ENCODE data around the gene CGREF1.
"Not testable (repeated sequence)": the region's sequence is repeated elsewhere in the genome, so short reads cannot be mapped to it uniquely, and the experiment has no call there.

CGREF1 gene

DNA sequence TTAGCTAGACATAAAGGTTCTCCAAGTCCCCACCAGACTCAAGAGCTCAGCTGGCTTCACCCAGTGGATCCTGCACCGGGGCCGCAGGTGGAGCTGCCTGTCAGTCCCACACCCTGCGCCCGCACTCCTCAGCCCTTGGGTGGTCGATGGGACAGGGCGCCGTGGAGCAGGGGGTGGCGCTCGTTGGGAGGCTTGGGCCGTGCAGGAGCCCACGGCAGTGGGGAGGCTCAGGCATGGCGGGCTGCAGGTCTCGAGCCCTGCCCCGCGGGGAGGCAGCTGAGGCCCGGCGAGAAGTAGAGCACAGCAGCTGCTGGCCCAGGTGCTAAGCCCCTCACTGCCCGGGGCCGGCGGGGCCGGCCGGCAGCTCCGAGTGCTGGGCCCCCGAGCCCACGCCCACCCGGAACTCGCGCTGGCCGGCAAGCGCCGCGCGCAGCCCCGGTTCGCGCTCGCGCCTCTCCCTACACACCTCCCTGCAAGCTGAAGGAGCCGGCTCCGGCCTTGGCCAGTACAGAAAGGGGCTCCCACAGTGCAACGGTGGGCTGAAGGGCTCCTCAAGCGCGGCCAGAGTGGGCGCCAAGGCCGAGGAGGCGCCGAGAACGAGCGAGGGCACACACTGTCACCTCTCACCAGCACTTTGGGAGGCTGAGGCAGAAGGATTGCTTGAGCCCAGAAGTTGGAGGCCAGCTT lies 7.4 kb downstream of the CGREF1 start:
- not testable (repeated sequence) for DNase-seq (ENCODE audit: low spot score)

DNA sequence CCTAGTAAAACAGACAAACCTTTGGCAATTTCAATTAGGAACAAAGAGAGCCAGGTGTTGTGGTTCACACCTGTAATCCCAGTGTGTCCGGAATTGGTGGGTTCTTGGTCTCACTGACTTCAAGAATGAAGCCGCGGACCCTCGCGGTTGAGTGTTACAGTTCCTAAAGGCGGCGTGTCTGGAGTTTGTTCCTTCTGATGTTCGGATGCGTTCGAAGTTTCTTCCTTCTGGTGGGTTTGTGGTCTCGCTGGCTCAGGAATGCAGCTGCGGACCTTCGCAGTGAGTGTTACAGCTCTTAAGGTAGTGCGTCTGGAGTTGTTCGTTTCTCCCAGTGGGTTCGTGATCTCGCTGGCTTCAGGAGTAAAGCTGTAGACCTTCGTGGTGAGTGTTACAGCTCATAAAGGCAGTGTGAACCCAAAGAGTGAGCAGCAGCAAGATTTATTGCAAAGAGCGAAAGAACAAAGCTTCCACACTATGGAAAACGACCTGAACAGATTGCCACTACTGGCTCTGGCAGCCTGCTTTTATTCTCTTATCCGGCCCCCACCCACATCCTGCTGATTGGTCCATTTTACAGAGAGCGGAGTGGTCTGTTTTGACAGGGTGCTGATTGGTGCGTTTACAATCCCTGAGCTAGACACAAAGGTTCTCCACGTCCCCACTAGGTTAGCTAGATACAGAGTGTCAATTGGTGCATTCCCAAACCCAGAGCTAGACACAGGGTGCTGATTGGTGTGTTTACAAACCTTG lies 8.2 kb downstream of the CGREF1 start:
- not testable (repeated sequence) for DNase-seq (ENCODE audit: low spot score)

DNA sequence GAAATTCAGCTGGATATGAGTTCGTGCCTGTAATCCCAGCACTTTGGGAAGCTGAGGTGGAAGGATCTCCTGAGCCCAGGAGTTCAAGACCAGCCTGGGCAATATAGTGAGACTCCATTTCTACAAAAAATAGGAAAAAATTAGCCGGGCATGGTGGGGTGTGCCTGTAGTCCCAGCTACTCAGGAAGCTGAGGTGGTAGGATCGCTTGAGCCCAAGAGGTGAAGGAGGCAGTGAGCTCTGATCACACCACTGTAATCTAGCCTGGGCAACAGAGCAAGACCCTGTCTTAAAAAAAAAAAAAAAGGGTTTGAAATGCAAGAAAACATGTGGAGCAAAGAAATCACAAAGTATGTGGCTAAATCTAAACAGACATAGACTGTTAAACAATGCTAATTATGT lies 9.8 kb downstream of the CGREF1 start:
- DNase-seq (ENCODE audit: low spot score), result no peak

DNA sequence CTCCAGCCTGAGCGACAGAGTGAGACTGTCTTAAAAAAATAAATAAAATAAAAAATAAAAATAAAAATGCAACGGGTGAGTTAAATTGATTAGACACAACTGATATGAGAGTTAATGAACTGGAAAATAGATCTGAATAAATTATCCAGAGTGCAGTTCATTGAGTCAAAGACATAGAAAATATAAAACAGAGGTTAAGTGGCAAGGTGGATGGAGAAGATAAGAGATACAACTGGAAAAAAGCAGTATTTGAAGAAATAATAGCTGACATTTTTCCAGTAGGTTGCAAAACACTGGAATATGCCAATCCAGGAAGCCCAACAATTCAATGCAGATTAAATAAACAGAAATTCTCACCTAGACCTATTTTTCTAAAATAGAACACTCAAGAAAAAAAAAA lies 10.7 kb downstream of the CGREF1 start:
- DNase-seq (ENCODE audit: low spot score), result no peak

DNA sequence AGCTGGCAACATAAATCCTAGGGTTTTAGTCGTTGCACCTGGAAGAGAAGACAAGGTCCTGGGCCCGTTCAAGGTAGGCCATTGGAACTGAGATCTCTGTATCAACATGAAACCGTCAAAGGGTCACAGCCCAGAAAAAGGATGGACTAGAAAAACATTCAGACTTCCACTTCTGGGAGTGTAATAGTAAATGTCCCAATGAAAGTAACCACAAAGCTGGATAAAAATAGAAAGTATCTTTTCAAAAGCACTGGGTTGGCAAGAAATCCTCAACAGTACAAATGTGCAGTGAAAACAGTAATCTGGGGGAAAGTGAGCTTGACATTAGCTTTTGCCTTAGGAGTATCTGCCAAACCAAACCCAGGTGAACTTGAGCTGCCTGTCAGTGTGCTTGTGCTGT lies 12.9 kb downstream of the CGREF1 start:
- no peak for DNase-seq (ENCODE audit: low spot score)

DNA sequence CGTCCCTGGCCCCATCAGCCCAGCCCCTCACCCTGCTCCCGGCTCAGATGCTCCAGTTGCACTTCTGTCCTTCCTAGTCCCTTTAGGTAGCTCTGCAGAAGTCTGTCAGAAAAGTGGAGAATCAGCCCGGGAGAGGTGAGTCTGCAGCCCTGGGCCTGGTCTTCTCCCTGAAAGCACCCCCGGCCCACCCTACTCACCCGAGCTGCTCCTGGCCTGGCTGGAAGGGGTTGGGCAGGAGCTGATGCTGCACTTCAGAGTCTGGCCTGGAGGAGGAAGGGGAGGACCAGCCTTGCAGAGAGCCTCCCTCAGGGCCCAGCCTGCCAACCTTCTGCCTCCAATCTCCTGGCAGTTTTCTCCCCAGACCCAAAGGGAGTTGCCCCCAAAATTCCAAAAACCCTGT lies 16.6 kb downstream of the CGREF1 start:
- no peak for DNase-seq (ENCODE audit: low spot score)

DNA sequence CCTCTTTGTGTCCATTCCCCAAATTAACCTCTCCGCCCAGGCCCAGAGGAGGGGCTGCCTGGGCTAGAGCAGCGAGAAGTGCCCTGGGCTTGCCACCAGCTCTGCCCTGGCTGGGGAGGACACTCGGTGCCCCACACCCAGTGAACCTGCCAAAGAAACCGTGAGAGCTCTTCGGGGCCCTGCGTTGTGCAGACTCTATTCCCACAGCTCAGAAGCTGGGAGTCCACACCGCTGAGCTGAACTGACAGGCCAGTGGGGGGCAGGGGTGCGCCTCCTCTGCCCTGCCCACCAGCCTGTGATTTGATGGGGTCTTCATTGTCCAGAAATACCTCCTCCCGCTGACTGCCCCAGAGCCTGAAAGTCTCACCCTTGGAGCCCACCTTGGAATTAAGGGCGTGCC lies 18.9 kb downstream of the CGREF1 start:
- DNase-seq (ENCODE audit: low spot score), result no peak

DNA sequence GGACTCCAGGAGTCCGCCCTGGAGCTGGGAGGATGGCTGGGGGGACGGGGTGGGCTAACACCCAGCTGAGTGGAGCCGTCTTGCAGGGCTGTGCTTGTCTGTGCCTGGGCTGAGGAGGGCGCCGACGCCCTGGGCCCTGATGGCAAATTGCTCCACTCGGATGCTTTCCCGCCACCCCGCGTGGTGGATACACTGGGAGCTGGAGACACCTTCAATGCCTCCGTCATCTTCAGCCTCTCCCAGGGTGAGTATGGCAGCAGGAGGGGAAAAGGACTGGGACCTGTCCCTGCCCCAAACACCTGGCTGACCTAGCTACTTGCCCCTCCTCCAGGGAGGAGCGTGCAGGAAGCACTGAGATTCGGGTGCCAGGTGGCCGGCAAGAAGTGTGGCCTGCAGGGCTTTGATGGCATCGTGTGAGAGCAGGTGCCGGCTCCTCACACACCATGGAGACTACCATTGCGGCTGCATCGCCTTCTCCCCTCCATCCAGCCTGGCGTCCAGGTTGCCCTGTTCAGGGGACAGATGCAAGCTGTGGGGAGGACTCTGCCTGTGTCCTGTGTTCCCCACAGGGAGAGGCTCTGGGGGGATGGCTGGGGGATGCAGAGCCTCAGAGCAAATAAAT lies 19.5 kb downstream of the CGREF1 start:
- no peak for DNase-seq (ENCODE audit: low spot score)

DNA sequence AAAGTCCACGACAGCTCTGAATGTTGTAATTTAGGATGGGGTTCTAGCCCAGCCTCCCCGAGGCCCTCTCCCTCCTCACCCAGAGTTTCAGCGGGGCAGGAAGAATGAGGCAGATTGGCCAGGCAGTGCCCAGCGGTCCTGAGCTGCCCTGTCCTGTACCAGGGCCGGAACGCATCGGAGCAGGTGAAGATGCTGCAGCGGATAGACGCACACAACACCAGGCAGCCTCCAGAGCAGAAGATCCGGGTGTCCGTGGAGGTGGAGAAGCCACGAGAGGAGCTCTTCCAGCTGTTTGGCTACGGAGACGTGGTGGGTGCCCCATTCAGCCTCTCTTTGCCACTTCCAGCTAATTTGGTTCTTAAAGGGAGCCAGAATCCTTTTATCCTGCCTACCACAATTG lies 21.6 kb downstream of the CGREF1 start:
- no peak for DNase-seq (ENCODE audit: low spot score)

DNA sequence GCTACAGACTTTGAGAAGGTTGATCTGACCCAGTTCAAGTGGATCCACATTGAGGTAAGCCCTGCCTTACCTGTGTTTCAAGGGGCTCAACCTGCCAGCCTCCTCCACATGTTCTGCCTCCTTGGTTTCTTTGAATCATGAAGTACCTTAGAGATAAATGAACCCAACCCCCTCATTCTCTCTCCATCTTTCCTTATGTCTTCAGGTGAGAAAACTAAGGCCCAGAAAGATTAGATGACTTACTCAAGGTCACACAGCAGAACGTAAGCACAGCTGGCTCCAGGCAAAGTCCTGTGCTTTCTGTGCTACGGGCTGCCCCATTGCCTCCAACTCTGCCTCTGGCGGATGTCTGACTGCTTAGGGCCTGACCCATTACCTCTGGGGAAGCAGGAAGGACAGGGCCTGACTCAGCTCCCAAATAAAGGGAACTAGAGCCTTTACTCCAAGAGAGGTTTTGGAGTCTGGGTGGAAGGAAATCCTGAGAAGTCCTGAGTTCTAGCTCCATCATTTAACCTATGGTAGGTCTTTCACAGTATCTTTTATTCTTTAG lies 22.1 kb downstream of the CGREF1 start:
- DNase-seq (ENCODE audit: low spot score), result no peak

DNA sequence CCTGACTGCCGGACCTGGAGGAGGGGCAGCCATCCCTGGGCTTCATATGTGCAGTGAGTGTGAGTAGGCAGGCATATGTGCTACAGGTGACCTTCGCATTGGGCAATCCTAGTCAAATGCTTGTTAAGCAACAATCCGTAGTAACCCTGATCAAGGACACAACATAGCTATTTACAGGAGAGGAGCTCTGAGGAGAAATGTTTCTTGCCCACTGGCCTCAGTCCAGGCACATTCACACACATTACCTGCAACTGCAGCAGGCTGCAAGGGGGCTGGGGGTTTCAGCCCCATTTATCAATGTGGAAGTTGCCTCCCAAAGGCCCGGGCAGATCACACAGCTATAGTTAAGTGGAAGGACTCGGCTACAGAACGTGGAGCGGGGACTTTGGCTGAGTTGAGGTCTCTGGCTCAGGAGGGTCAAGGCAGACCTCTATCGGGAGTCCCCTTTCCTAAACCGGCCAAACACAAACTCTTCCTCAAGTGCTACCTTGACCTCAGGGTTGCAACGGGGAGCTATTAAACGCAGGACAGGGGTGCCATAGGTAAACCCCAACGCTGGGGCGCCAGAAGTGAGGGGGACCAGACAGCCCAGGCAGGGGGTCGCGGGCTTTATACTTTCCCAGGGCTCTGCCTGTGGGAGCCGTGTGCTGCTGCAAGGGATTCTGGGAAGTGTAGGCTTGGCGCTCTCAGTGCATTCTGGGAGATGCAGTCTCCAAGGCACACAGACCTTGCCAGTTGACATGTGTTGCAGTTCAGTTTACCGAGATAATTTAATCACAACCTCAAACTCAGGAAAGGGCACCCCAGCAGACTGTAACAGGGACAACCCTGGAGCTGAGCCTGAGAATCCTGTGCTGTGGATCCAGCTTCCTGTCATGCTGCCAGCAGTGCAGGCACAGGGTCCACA lies 22.9 kb downstream of the CGREF1 start:
- peak; percentile 75 for DNase-seq (ENCODE audit: low spot score)

DNA sequence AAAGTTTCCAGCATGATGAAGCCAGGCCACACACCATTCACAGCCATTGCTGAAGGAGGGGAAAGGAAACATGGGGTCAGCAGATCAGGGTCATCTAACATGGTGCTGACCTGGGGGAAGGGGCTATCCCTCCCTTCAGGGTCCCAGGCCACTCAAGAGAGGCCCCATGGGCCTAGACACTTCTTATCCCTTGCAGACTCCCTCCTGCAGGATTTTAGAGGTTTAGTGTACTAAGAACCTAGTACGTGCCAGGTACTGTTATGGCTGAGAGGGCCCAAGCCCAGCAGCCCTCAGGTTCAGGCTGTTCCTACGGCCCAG lies 23.5 kb downstream of the CGREF1 start:
- no peak for DNase-seq (ENCODE audit: low spot score)

DNA sequence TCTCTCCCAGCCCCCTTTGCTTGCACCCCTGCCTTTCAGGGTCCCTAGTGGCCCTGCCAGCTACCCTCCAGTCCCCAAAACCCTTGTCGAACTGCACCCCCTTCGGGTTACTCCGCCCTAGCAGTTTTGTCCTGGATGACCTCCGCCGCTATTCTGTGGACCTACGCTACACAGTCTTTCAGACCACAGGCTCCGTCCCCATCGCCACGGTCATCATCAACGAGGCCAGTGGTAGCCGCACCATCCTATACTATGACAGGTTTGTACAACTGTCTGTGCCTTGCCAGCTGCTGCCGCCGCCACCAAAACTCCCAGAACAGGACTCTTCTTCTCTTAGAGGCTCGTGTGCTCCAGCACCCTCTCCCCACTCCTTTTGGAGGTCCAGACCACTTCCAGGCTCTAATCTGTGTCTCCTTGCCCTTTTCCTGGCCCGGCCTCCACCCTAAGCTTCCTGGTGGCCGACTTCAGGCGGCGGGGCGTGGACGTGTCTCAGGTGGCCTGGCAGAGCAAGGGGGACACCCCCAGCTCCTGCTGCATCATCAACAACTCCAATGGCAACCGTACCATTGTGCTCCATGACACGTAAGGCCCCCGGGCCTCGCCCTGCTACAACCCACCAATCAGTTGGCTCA lies 24.5 kb downstream of the CGREF1 start:
- DNase-seq (ENCODE audit: low spot score), result no peak

DNA sequence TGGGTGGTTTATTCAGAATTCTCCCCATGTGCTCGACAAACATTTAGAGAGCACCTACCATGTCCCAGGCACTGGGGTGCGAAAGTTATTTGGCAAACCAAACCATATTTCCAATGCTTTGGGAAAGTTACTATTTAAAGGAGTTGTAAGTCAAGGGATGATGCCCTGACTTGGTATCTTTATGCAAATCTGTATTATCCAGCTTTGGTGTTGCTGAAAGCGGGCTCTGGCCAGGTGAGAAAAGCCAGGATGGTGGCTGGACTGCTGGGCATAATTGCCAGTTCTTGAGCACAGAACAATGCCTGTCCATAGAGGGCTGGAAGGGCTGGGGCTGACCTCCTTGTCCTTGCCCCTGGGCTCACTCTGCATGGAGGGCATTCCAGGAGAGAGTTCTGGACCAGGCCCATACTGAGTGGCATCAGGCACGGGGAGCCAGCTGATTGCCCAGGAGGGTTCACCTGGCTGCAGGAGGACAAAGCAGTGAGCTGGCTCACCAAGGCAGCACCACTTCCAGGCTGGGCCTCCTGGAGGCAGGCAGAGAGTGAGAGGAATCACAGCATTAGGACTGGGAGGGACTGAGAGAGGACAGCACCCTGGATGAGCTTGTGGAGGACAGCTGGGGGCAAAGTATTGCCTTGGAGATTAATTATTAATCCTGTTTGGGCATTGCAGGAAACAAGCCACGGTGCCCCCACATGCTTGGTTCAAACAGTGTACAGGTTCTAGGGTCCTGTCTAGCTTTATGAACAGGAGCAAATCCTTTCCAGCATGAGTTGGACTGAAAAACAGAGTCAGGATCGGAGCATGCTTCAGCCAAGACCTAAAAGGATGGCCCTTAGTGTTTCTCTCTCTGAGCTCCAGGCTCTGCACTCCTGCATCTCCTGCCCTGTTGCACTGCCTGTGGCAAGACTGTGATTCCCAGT lies 25.2 kb downstream of the CGREF1 start:
- no peak for DNase-seq (ENCODE audit: low spot score)

DNA sequence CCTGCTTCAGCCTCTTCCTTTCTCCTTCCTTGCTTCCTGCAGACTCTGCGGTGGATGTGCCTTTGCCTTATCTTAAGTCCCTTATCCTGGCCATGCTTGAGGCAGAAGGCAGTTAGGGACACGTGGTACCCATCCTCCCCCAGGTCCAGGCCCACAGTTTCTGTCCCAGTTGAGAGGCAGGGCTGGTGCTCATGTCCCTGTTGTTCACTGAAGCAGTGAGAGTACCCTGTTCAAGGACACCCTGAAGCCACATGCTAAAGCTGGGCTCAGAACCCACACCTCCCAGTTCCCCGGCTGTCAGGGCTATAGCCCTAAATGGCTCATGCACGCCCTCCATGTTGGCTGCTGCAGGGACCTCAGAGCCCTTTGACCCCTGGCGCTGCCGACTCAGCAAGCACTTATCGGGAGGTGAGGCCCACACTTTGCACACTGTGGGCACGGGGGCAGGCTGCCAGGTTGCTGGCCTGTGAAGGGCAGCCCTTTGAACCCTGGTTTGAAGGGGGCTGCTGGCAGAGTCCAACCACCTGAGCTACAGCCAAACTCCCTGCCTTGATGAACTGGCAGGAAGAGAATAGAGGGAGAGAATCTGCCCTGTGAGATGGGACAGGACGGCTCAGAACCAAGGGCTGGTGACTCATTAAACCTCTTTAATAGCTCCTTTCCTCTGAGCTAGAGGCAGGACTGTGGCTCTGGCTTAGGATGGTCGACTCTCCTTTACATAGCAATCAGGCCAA lies 26.1 kb downstream of the CGREF1 start:
- no peak for DNase-seq (ENCODE audit: low spot score)

DNA sequence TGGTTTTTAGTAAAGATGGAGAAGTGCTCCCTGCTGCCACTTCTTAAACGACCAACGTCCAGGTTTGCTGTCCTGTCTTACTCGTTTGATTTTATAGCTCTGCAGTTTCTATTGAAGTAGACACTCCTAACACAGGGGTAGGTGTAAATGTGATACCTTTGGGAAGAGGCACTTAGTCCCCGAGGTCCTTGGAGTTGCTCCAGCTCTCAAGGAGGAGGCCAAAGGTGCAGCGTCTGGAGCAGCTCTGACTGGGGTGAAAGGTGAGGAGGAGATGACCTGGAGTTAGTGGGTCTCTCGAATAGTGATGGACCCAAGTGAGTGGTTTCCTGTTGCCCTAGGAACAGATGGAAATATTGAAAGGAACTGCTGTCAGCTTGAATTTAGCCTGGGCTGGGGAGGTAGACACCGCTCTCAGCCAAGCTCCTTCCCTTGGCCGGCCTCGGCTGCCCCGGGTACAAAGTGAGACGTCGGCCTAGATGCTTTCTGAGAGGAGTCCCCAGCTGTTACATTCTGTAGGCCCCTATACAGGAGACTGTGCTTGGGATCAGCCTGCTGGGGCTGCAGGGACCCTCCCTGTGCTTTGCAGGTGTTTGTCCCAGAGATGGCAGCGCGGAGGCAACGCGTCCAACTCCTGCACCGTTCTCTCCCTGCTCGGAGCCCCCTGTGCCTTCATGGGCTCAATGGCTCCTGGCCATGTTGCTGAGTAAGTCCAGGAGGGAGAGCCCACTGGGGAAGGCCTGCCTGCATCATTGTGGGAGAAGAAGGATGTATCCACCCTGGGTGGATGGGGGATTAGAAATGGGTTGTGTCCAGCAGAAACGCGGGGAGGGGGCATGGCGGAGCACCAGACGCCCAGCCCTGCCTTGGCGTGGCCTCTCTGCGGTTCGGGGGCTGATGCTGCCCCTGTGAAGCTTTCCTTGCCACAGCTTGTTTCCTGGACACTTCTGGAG lies 26.9 kb downstream of the CGREF1 start:
- no peak for DNase-seq (ENCODE audit: low spot score)

DNA sequence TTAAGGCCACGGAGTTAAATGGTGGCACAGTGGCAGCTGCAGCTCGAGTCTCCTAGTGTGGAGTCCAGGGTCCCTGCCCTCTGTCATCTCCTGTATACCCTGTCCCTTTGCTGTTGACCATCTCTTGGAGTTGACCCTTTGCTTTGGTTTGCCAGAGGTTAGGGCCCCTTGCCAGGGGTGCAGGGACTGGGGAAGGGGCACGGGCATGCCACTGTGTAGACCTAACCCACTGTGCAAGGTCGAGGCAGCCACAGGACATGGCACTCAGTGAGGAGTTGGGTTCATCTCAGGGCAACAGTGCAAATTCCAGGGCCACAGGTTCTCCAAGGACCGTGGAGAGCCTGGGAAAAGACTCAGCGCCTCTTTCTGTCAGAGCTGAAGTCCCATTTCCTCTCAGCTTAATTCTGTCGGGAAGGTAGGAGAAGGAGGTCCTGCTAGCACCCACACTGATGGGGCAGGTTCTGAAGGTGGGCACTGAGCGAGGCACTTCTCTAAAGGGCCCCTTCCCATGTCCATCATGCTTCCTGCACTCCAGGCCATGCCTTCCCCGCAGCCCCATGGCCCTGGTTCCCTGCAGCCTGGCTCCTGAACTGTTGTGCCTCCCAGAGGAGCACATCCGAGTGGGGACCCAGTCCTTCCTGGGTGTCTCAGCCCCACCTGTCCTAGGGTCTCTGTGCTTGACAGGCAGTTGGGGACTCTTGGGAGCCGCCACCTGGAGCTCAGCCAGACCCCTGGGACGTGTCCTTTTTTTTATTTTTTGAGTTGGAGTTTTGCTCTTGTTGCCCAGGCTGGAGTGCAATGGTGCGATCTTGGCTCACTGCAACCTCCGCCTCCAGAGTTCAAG lies 29.6 kb downstream of the CGREF1 start:
- DNase-seq (ENCODE audit: low spot score), result no peak

DNA sequence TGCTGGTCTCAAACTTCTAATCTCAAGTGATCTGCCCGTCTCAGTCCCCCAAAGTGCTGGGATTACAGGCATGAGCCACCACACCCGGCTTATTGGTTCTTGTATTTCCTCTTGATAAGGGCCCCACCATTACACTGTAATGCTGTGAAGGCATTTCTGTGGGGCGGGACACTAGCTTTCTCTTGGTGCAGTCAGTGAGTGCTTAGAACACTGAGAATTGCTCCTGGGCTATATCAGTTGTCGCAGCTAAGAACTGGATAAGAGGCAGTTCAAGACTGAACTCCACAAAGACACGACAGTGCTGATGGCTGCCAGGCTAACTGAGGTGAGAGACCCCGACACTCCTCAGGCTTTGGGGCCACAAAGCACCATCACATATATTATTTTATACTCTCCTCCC lies 30.3 kb downstream of the CGREF1 start:
- DNase-seq (ENCODE audit: low spot score), result no peak

Measured in putamen (tissue), 1 donor.